MCF 10A (cell line): Measurements from ENCODE around the gene ADGRL3. TPM values are rescaled to one million over a fixed set of nuclear protein-coding genes. Genes with fewer than 3 reads are reported as not detected.

Experiments
- BruUV-seq: library from RNA; stranded (reverse); fragments of 400-500 nt; replicated peaks from 2 replicates; lab custom pipeline; 2021; lab: Mats Ljungman, UMichigan
- CTCF ChIA-PET: fragments of 300-600 bp; sonication (Branson Sonifier 250); formaldehyde crosslinking; extraction: SDS; loops from one replicate; lab custom pipeline; 2021; ENCODE audit warnings: antibody characterized with exemption, inconsistent platforms; lab: Yijun Ruan, JAX
- POLR2A ChIA-PET: fragments of 300-600, 350-650 bp; sonication (Branson Sonifier 250); formaldehyde crosslinking; extraction: SDS; loops from one replicate; lab custom pipeline; 2020; ENCODE audit warnings: antibody characterized with exemption, inconsistent platforms; lab: Yijun Ruan, JAX
- DNase-seq: peaks from one replicate; pipeline ENCODE4 v3.0.0-alpha.2; 2018; ENCODE audit not compliant: unreplicated experiment
- H3K27ac Mint-ChIP-seq: one replicate; pipeline ENCODE4 v1.8.0; 2022; ENCODE audit warnings: mild to moderate bottlenecking, low read depth, mixed read lengths; ENCODE audit not compliant: unreplicated experiment
- H3K27me3 Mint-ChIP-seq: one replicate; pipeline ENCODE4 v1.8.0; 2022; ENCODE audit warnings: mixed read lengths; ENCODE audit not compliant: insufficient read depth, unreplicated experiment
- H3K36me3 Mint-ChIP-seq: one replicate; pipeline ENCODE4 v1.8.0; 2022; ENCODE audit warnings: mild to moderate bottlenecking, moderate library complexity, mixed read lengths; ENCODE audit not compliant: insufficient read depth, unreplicated experiment
- H3K4me1 Mint-ChIP-seq: one replicate; pipeline ENCODE4 v1.8.0; 2022; ENCODE audit warnings: mixed read lengths; ENCODE audit not compliant: insufficient read depth, unreplicated experiment
- H3K4me3 Mint-ChIP-seq: one replicate; pipeline ENCODE4 v1.8.0; 2022; ENCODE audit warnings: mild to moderate bottlenecking, moderate library complexity, mixed read lengths; ENCODE audit not compliant: unreplicated experiment
- H3K9me3 Mint-ChIP-seq: one replicate; pipeline ENCODE4 v1.8.0; 2022; ENCODE audit warnings: mixed read lengths; ENCODE audit not compliant: unreplicated experiment
- CTCF ChIP-seq: fragments of 200-600 bp; IDR thresholded peaks from one replicate; pipeline ENCODE4 v1.8.0; 2022; ENCODE audit warnings: antibody characterized with exemption, mild to moderate bottlenecking; ENCODE audit not compliant: unreplicated experiment
- intact Hi-C: fragments of 100-400 bp; cut with micrococcal nuclease; formaldehyde crosslinking; loops from 2 replicates; pipeline ENCODE4 v1.14.1; 2022
- total RNA-seq: library from RNA; stranded (reverse); gene quantifications from 2 replicates; pipeline ENCODE4 v1.2.3, GENCODE V29; 2022

The ADGRL3 gene
- total RNA-seq, 1 experiment from 2014 or later, result 3.6 TPM

GRCh38 chr4:62015043-62015739, 815.1 kb downstream of the ADGRL3 start:
- CTCF ChIA-PET, result interaction anchor here (0.5 kb wide), 1 partner anchor 534 kb away, joined by 4 read pairs; no protein-coding TSS in a partner anchor
- no TSS peak for BruUV-seq
- Mint-ChIP-seq H3K4me3 (no peak overlapping the region), H3K9me3 (no peaks in the 10 kb centered on the region), H3K27ac (no peak overlapping the region), H3K27me3 (no peaks in the 10 kb centered on the region), H3K4me1 (peaks cover 6% of the 10 kb centered on the region), H3K36me3 (no peaks in the 10 kb centered on the region)
- no peak for DNase-seq
- no peak for TF ChIP-seq CTCF
- intact Hi-C loops, result no loop called here
- POLR2A ChIA-PET, result no interaction called here

- H3K4me1 Mint-ChIP-seq, result peaks cover 14% of the 10 kb centered on the region
- POLR2A ChIA-PET, result no interaction called here
- no TSS peak for BruUV-seq
- no peaks in the 10 kb centered on the region for H3K27me3 Mint-ChIP-seq
- DNase-seq, result no peak
- TF ChIP-seq CTCF, result no peak
- CTCF ChIA-PET, result no interaction called here
- H3K27ac Mint-ChIP-seq, result no peak overlapping the region
- no peaks in the 10 kb centered on the region for H3K9me3 Mint-ChIP-seq
- no peaks in the 10 kb centered on the region for H3K36me3 Mint-ChIP-seq
- no peak overlapping the region for H3K4me3 Mint-ChIP-seq
- intact Hi-C loops, result no loop called here
These were observed 818.4 kb downstream of the ADGRL3 start for GRCh38 chr4:62018537-62018936.

- TF ChIP-seq CTCF, result no peak
- no peak overlapping the region for H3K4me3 Mint-ChIP-seq
- no peaks in the 10 kb centered on the region for H3K9me3 Mint-ChIP-seq
- no peaks in the 10 kb centered on the region for H3K27me3 Mint-ChIP-seq
- no TSS peak for BruUV-seq
- peak; percentile 51 for DNase-seq
- intact Hi-C loops, result no loop called here
- peaks cover 8% of the 10 kb centered on the region for H3K4me1 Mint-ChIP-seq
- no peak overlapping the region for H3K27ac Mint-ChIP-seq
- POLR2A ChIA-PET, result interaction anchor here (0.6 kb wide), 1 partner anchor 1356 kb away, joined by 3 read pairs; no protein-coding TSS in a partner anchor
- CTCF ChIA-PET, result no interaction called here
- no peaks in the 10 kb centered on the region for H3K36me3 Mint-ChIP-seq
These were observed 823.5 kb downstream of the ADGRL3 start for GRCh38 chr4:62023633-62024032.

GRCh38 chr4:62028745-62029144, 828.6 kb downstream of the ADGRL3 start:
- no peak for DNase-seq
- no TSS peak for BruUV-seq
- TF ChIP-seq CTCF, result no peak
- H3K27me3 Mint-ChIP-seq, result no peaks in the 10 kb centered on the region
- no peak overlapping the region for H3K27ac Mint-ChIP-seq
- POLR2A ChIA-PET, result interaction anchor here (0.6 kb wide), 1 partner anchor 42 kb away, joined by 3 read pairs; no protein-coding TSS in a partner anchor
- CTCF ChIA-PET, result interaction anchor here (0.5 kb wide), 1 partner anchor 65 kb away, joined by 3 read pairs; no protein-coding TSS in a partner anchor
- H3K4me3 Mint-ChIP-seq, result no peak overlapping the region
- no peaks in the 10 kb centered on the region for H3K9me3 Mint-ChIP-seq
- H3K4me1 Mint-ChIP-seq, result no peaks in the 10 kb centered on the region
- no peaks in the 10 kb centered on the region for H3K36me3 Mint-ChIP-seq
- intact Hi-C loops, result no loop called here
